IPS-15b (cell line): ENCODE data around the gene ZNF644.
"Not testable (repeated sequence)": the region's sequence is repeated elsewhere in the genome, so short reads cannot be mapped to it uniquely, and the experiment has no call there.

ENCODE experiments used
- H3K27me3 ChIP-seq: one replicate; pipeline ENCODE4 v1.6.1; 2013; ENCODE audit warnings: low read length; ENCODE audit not compliant: control insufficient read depth, insufficient read depth
- H3K36me3 ChIP-seq: one replicate; pipeline ENCODE4 v1.6.1; 2013; ENCODE audit warnings: low read length; ENCODE audit not compliant: control insufficient read depth, insufficient read depth
- H3K4me1 ChIP-seq: one replicate; pipeline ENCODE4 v1.6.1; 2013; ENCODE audit warnings: mild to moderate bottlenecking, low read length; ENCODE audit not compliant: control insufficient read depth, insufficient read depth
- H3K4me3 ChIP-seq: one replicate; pipeline ENCODE4 v1.5.1; 2013; ENCODE audit warnings: low read depth, low read length
- H3K9ac ChIP-seq: one replicate; pipeline ENCODE4 v1.6.1; 2013; ENCODE audit warnings: low read depth, mild to moderate bottlenecking, low read length
- H3K9me3 ChIP-seq: one replicate; pipeline ENCODE4 v1.6.1; 2013; ENCODE audit warnings: mild to moderate bottlenecking, low read length; ENCODE audit not compliant: control insufficient read depth, insufficient read depth

Gene ZNF644

DNA sequence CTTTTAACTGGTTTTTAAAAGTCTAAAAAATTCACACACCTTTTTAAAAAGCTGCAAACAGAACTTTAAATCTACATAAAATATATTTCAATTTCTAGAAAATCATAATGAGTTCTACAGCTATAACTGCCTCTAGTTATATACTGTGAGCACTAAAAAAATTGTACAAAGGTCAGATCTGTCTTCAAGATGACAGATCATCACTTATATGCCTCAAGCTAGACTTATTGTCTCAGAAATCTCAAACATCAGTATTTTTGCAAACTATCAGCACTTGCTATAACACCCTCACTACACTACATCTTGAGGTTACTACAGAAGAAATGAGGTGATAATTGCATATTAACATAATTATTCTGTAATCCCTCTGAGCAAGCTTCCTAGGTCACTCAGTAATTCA lies 76.5 kb downstream of the ZNF644 start:
- Histone ChIP-seq H3K27me3 (no peaks in the 10 kb centered on the region), H3K9ac (no peak overlapping the region), H3K4me1 (peaks cover 2% of the 10 kb centered on the region), H3K9me3 (no peaks in the 10 kb centered on the region), H3K36me3 (no peaks in the 10 kb centered on the region), H3K4me3 (no peak overlapping the region)

- Histone ChIP-seq H3K4me3 (no peak overlapping the region), H3K9me3 (no peaks in the 10 kb centered on the region), H3K9ac (no peak overlapping the region), H3K4me1 (peaks cover 2% of the 10 kb centered on the region), H3K36me3 (peaks cover 2% of the 10 kb centered on the region), H3K27me3 (no peaks in the 10 kb centered on the region)
Observed at GRCh38 chr1:90943966-90944365, 77.9 kb downstream of the ZNF644 start.

- Histone ChIP-seq H3K36me3 (peaks cover 2% of the 10 kb centered on the region), H3K4me3 (no peak overlapping the region), H3K27me3 (no peaks in the 10 kb centered on the region), H3K4me1 (peaks cover 3% of the 10 kb centered on the region), H3K9ac (no peak overlapping the region), H3K9me3 (no peaks in the 10 kb centered on the region)
Observed at GRCh38 chr1:90940746-90941145, 81.1 kb downstream of the ZNF644 start.

DNA sequence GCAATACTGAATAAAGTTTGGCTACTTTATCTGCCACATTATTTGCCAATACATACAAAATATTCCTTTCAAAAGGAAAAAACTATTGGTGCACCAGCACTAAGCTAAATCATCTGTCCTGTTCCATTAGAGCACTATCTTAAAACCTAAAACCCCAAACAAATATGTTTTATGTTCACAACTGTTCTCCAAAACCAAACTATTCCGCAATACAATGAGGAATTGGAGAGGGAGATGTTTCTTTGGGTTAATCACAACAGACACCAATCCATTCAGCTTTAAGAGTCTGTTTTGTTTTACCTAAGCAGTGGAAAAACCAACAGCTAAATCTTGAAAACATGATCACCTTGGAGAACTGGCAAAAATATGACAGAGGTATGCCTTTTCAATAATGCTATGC lies 85.1 kb downstream of the ZNF644 start:
- Histone ChIP-seq H3K9ac (no peak overlapping the region), H3K4me3 (no peak overlapping the region), H3K4me1 (peaks cover 3% of the 10 kb centered on the region), H3K9me3 (no peaks in the 10 kb centered on the region), H3K36me3 (peaks cover 2% of the 10 kb centered on the region), H3K27me3 (no peaks in the 10 kb centered on the region)

- Histone ChIP-seq H3K27me3 (no peaks in the 10 kb centered on the region), H3K9ac (no peak overlapping the region), H3K36me3 (peaks cover 2% of the 10 kb centered on the region), H3K9me3 (no peaks in the 10 kb centered on the region), H3K4me3 (no peak overlapping the region), H3K4me1 (peaks cover 3% of the 10 kb centered on the region)
Observed at GRCh38 chr1:90936061-90936460, 85.8 kb downstream of the ZNF644 start.

GRCh38 chr1:90928231-90928630 lies 93.6 kb downstream of the ZNF644 start:
- not testable (repeated sequence) for H3K4me3 ChIP-seq, H3K9me3 ChIP-seq, H3K9ac ChIP-seq, H3K27me3 ChIP-seq, H3K36me3 ChIP-seq
- peaks cover 35% of the 10 kb centered on the region for H3K4me1 ChIP-seq

GRCh38 chr1:90927674-90928073 lies 94.2 kb downstream of the ZNF644 start:
- not testable (repeated sequence) for H3K36me3 ChIP-seq

DNA sequence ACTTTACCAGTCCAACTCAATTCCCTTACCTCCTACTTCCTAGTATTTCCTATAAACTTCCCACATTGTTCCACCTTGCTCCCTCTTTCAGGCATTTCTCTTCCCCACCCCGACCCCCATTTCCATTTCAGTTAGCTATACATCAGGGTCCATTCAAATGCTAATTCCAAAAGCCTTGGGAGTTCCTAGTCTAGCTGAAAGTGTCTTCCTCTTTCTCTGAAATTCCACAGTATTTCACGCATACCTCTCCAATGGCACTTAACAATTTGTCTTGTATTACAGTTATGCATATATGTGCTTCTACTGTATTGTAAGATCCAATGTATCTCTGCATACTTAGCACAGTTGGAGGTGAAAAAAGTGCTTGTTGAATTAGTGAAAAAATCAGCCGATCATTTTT lies 94.9 kb downstream of the ZNF644 start:
- Histone ChIP-seq H3K4me1 (peaks cover 44% of the 10 kb centered on the region), H3K36me3 (no peaks in the 10 kb centered on the region), H3K27me3 (no peaks in the 10 kb centered on the region), H3K9ac (no peak overlapping the region), H3K9me3 (no peaks in the 10 kb centered on the region), H3K4me3 (no peak overlapping the region)

More at GRCh38 chr1:90927674-90928073, 94.2 kb downstream of the ZNF644 start:
- not testable (repeated sequence) for H3K9ac ChIP-seq, H3K27me3 ChIP-seq, H3K4me3 ChIP-seq, H3K9me3 ChIP-seq
- peaks cover 40% of the 10 kb centered on the region for H3K4me1 ChIP-seq

DNA sequence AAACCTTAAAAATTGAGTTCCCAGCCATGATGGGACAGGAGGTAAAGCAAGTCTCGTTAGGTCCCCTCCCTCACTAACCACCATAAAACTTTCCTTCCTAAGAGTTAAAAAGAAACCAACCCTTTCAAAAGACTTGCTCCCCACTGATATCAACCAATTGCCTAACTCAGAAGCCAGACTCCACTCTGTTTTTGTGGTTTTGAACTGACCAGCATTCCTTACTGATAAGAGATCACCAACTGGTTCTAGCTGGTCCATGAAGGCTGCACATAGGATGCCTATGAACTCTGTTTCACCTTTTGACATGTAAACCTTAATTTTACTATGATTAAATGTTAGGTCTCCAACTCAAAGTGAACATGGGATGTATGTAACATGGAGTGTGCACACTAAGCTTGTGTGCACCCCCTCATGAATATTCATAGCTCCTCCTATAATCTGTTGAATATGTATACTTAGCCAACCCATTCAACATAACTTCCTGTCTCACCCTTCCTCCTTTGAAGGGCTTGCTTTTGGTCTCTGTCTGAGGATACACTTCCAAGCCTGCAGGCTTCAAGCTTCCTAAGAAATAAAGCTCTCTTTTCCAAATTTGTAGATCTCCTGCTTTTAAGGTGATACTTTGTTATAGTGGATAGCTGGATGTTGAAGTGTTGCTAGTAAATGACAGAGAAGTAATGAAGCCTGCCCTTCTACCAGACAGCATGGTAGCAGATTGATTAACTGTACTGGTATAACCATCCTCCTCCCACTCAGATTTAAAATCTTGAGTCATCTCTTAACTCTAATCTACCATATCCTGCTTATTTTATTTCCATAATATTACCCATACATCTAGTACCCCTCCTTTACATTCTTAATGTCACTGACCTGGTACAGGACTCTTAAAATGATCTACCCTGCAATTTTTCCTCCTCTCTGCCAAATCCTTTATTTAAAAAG lies 95.6 kb downstream of the ZNF644 start:
- Histone ChIP-seq H3K9me3 (no peaks in the 10 kb centered on the region), H3K27me3 (no peaks in the 10 kb centered on the region), H3K36me3 (no peaks in the 10 kb centered on the region), H3K4me1 (peaks cover 44% of the 10 kb centered on the region), H3K9ac (no peak overlapping the region), H3K4me3 (no peak overlapping the region)

- Histone ChIP-seq H3K4me3 (no peak overlapping the region), H3K9ac (no peak overlapping the region), H3K36me3 (no peaks in the 10 kb centered on the region), H3K27me3 (no peaks in the 10 kb centered on the region), H3K4me1 (peaks cover 54% of the 10 kb centered on the region), H3K9me3 (no peaks in the 10 kb centered on the region)
Observed at GRCh38 chr1:90924982-90925381, 96.9 kb downstream of the ZNF644 start.

DNA sequence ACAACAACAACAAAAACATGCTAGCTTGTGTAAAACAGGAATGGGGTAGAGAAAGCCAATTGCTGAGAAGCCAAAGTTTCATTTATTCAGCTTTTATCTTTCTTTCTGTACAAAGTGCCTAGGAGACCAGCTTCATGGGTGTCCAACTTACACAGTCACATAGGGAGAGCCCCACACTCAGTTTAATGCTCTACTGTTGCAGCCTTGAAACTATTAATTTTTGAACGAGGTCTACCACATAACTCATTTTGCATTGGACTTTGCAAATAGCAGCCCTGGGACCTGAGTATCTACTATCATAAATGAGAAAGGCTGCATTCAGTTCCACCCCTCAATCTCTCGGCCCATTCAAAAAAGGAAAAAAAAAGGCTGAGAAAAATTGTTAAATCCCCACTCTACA lies 98.8 kb downstream of the ZNF644 start:
- H3K36me3 ChIP-seq = no peaks in the 10 kb centered on the region
- no peak overlapping the region for H3K9ac ChIP-seq
- no peak overlapping the region for H3K4me3 ChIP-seq
- H3K4me1 ChIP-seq = peaks cover 62% of the 10 kb centered on the region
- no peaks in the 10 kb centered on the region for H3K27me3 ChIP-seq
- no peaks in the 10 kb centered on the region for H3K9me3 ChIP-seq

- Histone ChIP-seq H3K9ac (no peak overlapping the region), H3K36me3 (no peaks in the 10 kb centered on the region), H3K4me3 (no peak overlapping the region), H3K4me1 (peaks cover 59% of the 10 kb centered on the region), H3K27me3 (no peaks in the 10 kb centered on the region), H3K9me3 (no peaks in the 10 kb centered on the region)
Observed at GRCh38 chr1:90922202-90922601, 99.6 kb downstream of the ZNF644 start.
